ENCODE measurements around the gene FAM168B. TPM values are rescaled to one million over a fixed set of nuclear protein-coding genes. Genes with fewer than 3 reads are reported as not detected.

The FAM168B gene
- total RNA-seq, 1 donor from 2014 or later, result 214 TPM

GRCh38 chr2:131055169-131056065 is 37.8 kb downstream of the FAM168B start:
- FAIRE-seq (no peak), DNase-seq (ENCODE audit: low read depth) (no peak)
- no peak overlapping the region for H3K4me3 ChIP-seq (ENCODE audit: low read depth, low read length)
- TF ChIP-seq CTCF (IDR thresholded peaks at IDR 0.05; ENCODE audit: insufficient read depth, low read length, severe bottlenecking), result no peak
- H3K27me3 ChIP-seq (ENCODE audit: control insufficient read depth, insufficient read depth, low read length), result no peaks in the 10 kb centered on the region
- H3K36me3 ChIP-seq (ENCODE audit: control insufficient read depth, insufficient read depth, low read length), result peaks cover 37% of the 10 kb centered on the region

- Histone ChIP-seq H3K4me3 (ENCODE audit: low read depth, low read length) (no peak overlapping the region), H3K27me3 (ENCODE audit: control insufficient read depth, insufficient read depth, low read length) (no peaks in the 10 kb centered on the region), H3K36me3 (ENCODE audit: control insufficient read depth, insufficient read depth, low read length) (peaks cover 39% of the 10 kb centered on the region)
- DNase-seq (ENCODE audit: low read depth) (no peak), FAIRE-seq (no peak)
- TF ChIP-seq CTCF (IDR thresholded peaks at IDR 0.05; ENCODE audit: insufficient read depth, low read length, severe bottlenecking), result no peak
These were observed 38.8 kb downstream of the FAM168B start for GRCh38 chr2:131054488-131054887.

GRCh38 chr2:131052741-131053263 is 40.5 kb downstream of the FAM168B start:
- H3K36me3 ChIP-seq (ENCODE audit: control insufficient read depth, insufficient read depth, low read length), result peaks cover 37% of the 10 kb centered on the region

GRCh38 chr2:131050896-131051295 is 42.4 kb downstream of the FAM168B start:
- FAIRE-seq, result no peak
- Histone ChIP-seq H3K36me3 (ENCODE audit: control insufficient read depth, insufficient read depth, low read length) (peaks cover 37% of the 10 kb centered on the region), H3K27me3 (ENCODE audit: control insufficient read depth, insufficient read depth, low read length) (no peaks in the 10 kb centered on the region), H3K4me3 (ENCODE audit: low read depth, low read length) (no peak overlapping the region)
- no peak for TF ChIP-seq CTCF (IDR thresholded peaks at IDR 0.05; ENCODE audit: insufficient read depth, low read length, severe bottlenecking)
- no peak for DNase-seq (ENCODE audit: low read depth)

More at GRCh38 chr2:131052741-131053263, 40.5 kb downstream of the FAM168B start:
- Histone ChIP-seq H3K27me3 (ENCODE audit: control insufficient read depth, insufficient read depth, low read length) (no peaks in the 10 kb centered on the region), H3K4me3 (ENCODE audit: low read depth, low read length) (no peak overlapping the region)
- FAIRE-seq (no peak), DNase-seq (ENCODE audit: low read depth) (no peak)
- TF ChIP-seq CTCF (IDR thresholded peaks at IDR 0.05; ENCODE audit: insufficient read depth, low read length, severe bottlenecking), result no peak

- no peak overlapping the region for H3K4me3 ChIP-seq (ENCODE audit: low read depth, low read length)
- H3K36me3 ChIP-seq (ENCODE audit: control insufficient read depth, insufficient read depth, low read length), result peaks cover 27% of the 10 kb centered on the region
- no peak for DNase-seq (ENCODE audit: low read depth)
- H3K27me3 ChIP-seq (ENCODE audit: control insufficient read depth, insufficient read depth, low read length), result no peaks in the 10 kb centered on the region
- FAIRE-seq, result no peak
- no peak for TF ChIP-seq CTCF (IDR thresholded peaks at IDR 0.05; ENCODE audit: insufficient read depth, low read length, severe bottlenecking)
These were observed 44.0 kb downstream of the FAM168B start for GRCh38 chr2:131049150-131049718.

All from bronchial epithelial cell (primary cell).